Endothelial cell of umbilical vein (primary cell): Measurements from ENCODE around the gene TSEN54. TPM values are rescaled to one million over a fixed set of nuclear protein-coding genes. Genes with fewer than 3 reads are reported as not detected.

ENCODE experiments used
- BruUV-seq: library from RNA; stranded (reverse); fragments of 400-500 nt; replicated peaks from 2 replicates; lab custom pipeline; 2021; lab: Mats Ljungman, UMichigan
- CTCF ChIA-PET: fragments of 300-600, 350-600 bp; sonication (Branson Sonifier 250); formaldehyde crosslinking; loops from one replicate; lab custom pipeline; 2021; ENCODE audit warnings: antibody characterized with exemption, inconsistent platforms; lab: Charles Lee
- POLR2A ChIA-PET: fragments of 300-600, 350-600 bp; sonication (Branson Sonifier 250); formaldehyde crosslinking; loops from one replicate; lab custom pipeline; 2021; ENCODE audit warnings: antibody characterized with exemption, inconsistent platforms; lab: Charles Lee
- DNase-seq: peaks from one replicate; pipeline ENCODE4 v3.0.0-alpha.2; 2011; ENCODE audit warnings: low read depth, low spot score
- FAIRE-seq: peaks from 2 replicates; lab custom pipeline; 2011; peaks lifted over from hg19 to GRCh38; lab: Jason Lieb, UNC
- H2AFZ ChIP-seq: 2 replicates; pipeline ENCODE4 v1.6.0; 2012; ENCODE audit warnings: low read depth, low read length, control low read depth, inconsistent platforms
- H3K27ac ChIP-seq: 2 replicates; pipeline ENCODE4 v1.5.1; 2011; ENCODE audit warnings: low read depth, mild to moderate bottlenecking, control low read depth, low read length, moderate library complexity; ENCODE audit not compliant: insufficient read depth
- H3K27me3 ChIP-seq, 2 experiments: 2 replicates each; pipeline versions ENCODE4 v1.6.0 to v1.6.1; 2011; ENCODE audit warnings: low read length in 2 of 2, mixed read lengths in 1 of 2; ENCODE audit not compliant: control insufficient read depth in 2 of 2, insufficient read depth in 2 of 2
- H3K36me3 ChIP-seq, 2 experiments: 2 replicates in 1 of 2; 3 replicates in 1 of 2; pipeline ENCODE4 v1.5.1; 2011; ENCODE audit warnings: low read length in 2 of 2, mild to moderate bottlenecking in 1 of 2, moderate library complexity in 1 of 2; ENCODE audit not compliant: control insufficient read depth in 2 of 2, insufficient read depth in 2 of 2; ENCODE audit errors: extremely low read depth in 1 of 2
- H3K4me1 ChIP-seq: 3 replicates; pipeline ENCODE4 v1.5.1; 2011; ENCODE audit warnings: mild to moderate bottlenecking, low read length; ENCODE audit not compliant: control insufficient read depth, insufficient read depth; ENCODE audit errors: extremely low read depth
- H3K4me2 ChIP-seq: 2 replicates; pipeline ENCODE4 v1.6.1; 2011; ENCODE audit warnings: low read length, control low read depth, mixed read lengths; ENCODE audit not compliant: insufficient read depth
- H3K4me3 ChIP-seq, 3 experiments: fragments of 200-600 bp in 1 of 3; sonication (generic), shearing (Covaris generic) in 1 of 3; replicated peaks in 1 of 3; 2 replicates each; pipeline ENCODE4 v1.5.1; 2011 to 2016; ENCODE audit warnings: control low read depth in 3 of 3, low read length in 3 of 3, mild to moderate bottlenecking in 2 of 3, inconsistent platforms in 1 of 3, low read depth in 1 of 3, moderate library complexity in 1 of 3; ENCODE audit not compliant: insufficient read depth in 1 of 3
- H3K79me2 ChIP-seq: 2 replicates; pipeline ENCODE4 v1.6.0; 2012; ENCODE audit warnings: low read length, inconsistent platforms; ENCODE audit not compliant: control insufficient read depth, insufficient read depth
- H3K9ac ChIP-seq: replicated peaks from 2 replicates; pipeline ENCODE3; 2011; ENCODE audit warnings: low read length, control low read depth; ENCODE audit not compliant: insufficient read depth; ENCODE audit errors: extremely low read depth
- H3K9me1 ChIP-seq: replicated peaks from 3 replicates; pipeline ENCODE4 v1.6.0; 2011; ENCODE audit warnings: mild to moderate bottlenecking, low read length; ENCODE audit not compliant: control insufficient read depth, insufficient read depth; ENCODE audit errors: extremely low read depth
- H3K9me3 ChIP-seq: replicated peaks from 2 replicates; pipeline ENCODE4 v1.5.1; 2012; ENCODE audit warnings: low read length, inconsistent platforms; ENCODE audit not compliant: control insufficient read depth, insufficient read depth
- H4K20me1 ChIP-seq: replicated peaks from 2 replicates; pipeline ENCODE3; 2011; ENCODE audit warnings: mild to moderate bottlenecking, low read length; ENCODE audit not compliant: control insufficient read depth, insufficient read depth; ENCODE audit errors: extremely low read depth
- FOS ChIP-seq: IDR thresholded peaks from 2 replicates; pipeline ENCODE4 v1.6.1; 2011; ENCODE audit warnings: mild to moderate bottlenecking, low read length, moderate library complexity, borderline replicate concordance; ENCODE audit not compliant: insufficient read depth
- GATA2 ChIP-seq: IDR thresholded peaks from 2 replicates; pipeline ENCODE4 v1.7.0; 2011; ENCODE audit warnings: low read depth, mild to moderate bottlenecking, moderate library complexity, mixed read lengths, low read length; ENCODE audit not compliant: insufficient read length, insufficient read depth
- MAX ChIP-seq: IDR thresholded peaks from 2 replicates; pipeline ENCODE4 v1.6.1; 2011; ENCODE audit not compliant: insufficient read depth, insufficient read length
- MYC ChIP-seq: IDR thresholded peaks from one replicate; pipeline ENCODE4 v1.6.1; 2011; ENCODE audit warnings: mild to moderate bottlenecking, low read depth, low read length
- POLR2A ChIP-seq: IDR thresholded peaks from 2 replicates; pipeline ENCODE4 v1.6.1; 2012; ENCODE audit warnings: low read depth, mild to moderate bottlenecking, control low read depth, low read length
- POLR2AphosphoS5 ChIP-seq: IDR thresholded peaks from 2 replicates; pipeline ENCODE4 v1.6.1; 2012; ENCODE audit warnings: low read depth, mild to moderate bottlenecking, control low read depth, low read length, moderate library complexity; ENCODE audit not compliant: insufficient read depth
- dilution Hi-C: fragments of 300-500 bp; cut with MboI; formaldehyde crosslinking; loops from one replicate; pipeline ENCODE4 v1.15.0; 2019; ENCODE audit warnings: low sequenced_read_pairs; ENCODE audit not compliant: extremely low pct_ligation_motif_present
- intact Hi-C: fragments of 100-400 bp; cut with micrococcal nuclease; formaldehyde crosslinking; loops from one replicate; pipeline ENCODE4 v1.10.0; 2022
- polyA plus RNA-seq, 4 experiments: library from polyadenylated mRNA; depleted of rRNA in 3 of 4; stranded (reverse) in 3 of 4; unstranded in 1 of 4; fragments of >200 nt; gene quantifications; 2 replicates each; pipeline versions ENCODE4 v1.2.1 to v1.2.3, GENCODE V29; 2011 to 2012; ENCODE audit warnings: missing spikeins in 1 of 4
- total RNA-seq: library from RNA; stranded (reverse); gene quantifications from 2 replicates; pipeline ENCODE4 v1.2.3, GENCODE V29; 2021

The TSEN54 gene
- total and polyA plus RNA-seq, 2 donors (not counting 3 experiments of a cell fraction or from before 2014, with no cell fraction given) = 22.3 to 26.3 TPM

- no peaks in the 10 kb centered on the region for H3K9me1 ChIP-seq
- H3K27me3 ChIP-seq = no peaks in the 10 kb centered on the region
- intact Hi-C loops (no loop called here), dilution Hi-C loops (no loop called here)
- FAIRE-seq = no peak
- H3K27ac ChIP-seq = no peak overlapping the region
- DNase-seq = no peak
- CTCF ChIA-PET = interaction anchor here (0.9 to 1.5 kb wide), 3 partner anchors 35 to 91 kb away, joined by 3 to 6 read pairs (median 3); partner anchors contain the start of gene SMIM5
- POLR2A ChIA-PET = interaction anchor here (0.6 kb wide), 1 partner anchor 9 kb away, joined by 7 read pairs; no protein-coding TSS in a partner anchor
- no peaks in the 10 kb centered on the region for H3K36me3 ChIP-seq
- H3K79me2 ChIP-seq = no peaks in the 10 kb centered on the region
- no peaks in the 10 kb centered on the region for H3K9me3 ChIP-seq
- TF ChIP-seq POLR2AphosphoS5 (no peak), POLR2A (no peak), FOS (no peak)
- no peak overlapping the region for H3K4me3 ChIP-seq
- no peak overlapping the region for H2AFZ ChIP-seq
- no peaks in the 10 kb centered on the region for H4K20me1 ChIP-seq
- H3K4me1 ChIP-seq = no peaks in the 10 kb centered on the region
- H3K4me2 ChIP-seq = no peak overlapping the region
- no peak overlapping the region for H3K9ac ChIP-seq
- BruUV-seq = no TSS peak
Observed at GRCh38 chr17:75542229-75542628, 25.9 kb downstream of the TSEN54 start.

DNA sequence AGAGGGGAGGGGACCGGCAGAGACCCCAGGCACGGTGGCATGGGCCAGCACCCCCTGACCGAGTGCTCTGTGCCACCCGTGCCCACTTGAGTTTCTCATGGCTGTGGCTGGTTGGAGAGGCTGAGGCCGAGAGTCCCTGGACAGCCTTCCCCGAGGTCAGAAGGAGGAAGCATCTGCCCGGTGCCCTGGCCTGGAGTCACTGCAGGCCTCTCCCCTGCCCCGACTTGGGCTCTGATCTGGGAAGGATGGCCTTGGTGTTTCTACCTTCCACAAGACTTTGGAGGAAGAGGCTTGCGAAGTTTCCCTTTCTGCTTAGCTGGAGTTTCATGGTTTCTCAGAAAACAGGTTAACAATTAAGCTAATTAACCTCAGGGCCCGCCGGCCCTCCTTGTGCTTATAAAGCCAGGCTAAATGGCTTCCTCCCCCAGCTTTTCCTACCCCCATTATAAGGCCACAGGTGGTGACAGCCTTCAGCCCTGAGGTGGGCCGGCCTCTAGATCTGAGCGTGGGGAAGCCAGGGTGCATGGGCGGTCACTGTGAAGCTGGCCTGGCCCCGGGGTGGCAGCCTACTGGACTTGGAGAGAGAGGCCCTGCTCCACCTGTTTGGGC, 26.5 kb downstream of the TSEN54 start:
- Histone ChIP-seq H3K27ac (no peak overlapping the region), H3K27me3 (no peaks in the 10 kb centered on the region), H3K9ac (no peak overlapping the region), H3K4me2 (no peak overlapping the region), H3K36me3 (no peaks in the 10 kb centered on the region), H4K20me1 (no peaks in the 10 kb centered on the region), H3K4me1 (no peaks in the 10 kb centered on the region), H2AFZ (no peak overlapping the region), H3K9me3 (no peaks in the 10 kb centered on the region), H3K4me3 (no peak overlapping the region), H3K9me1 (no peaks in the 10 kb centered on the region), H3K79me2 (no peaks in the 10 kb centered on the region)
- dilution Hi-C loops (no loop called here), intact Hi-C loops (no loop called here)
- FAIRE-seq = no peak
- CTCF ChIA-PET = interaction anchor here (0.9 to 1.5 kb wide), 3 partner anchors 35 to 91 kb away, joined by 3 to 6 read pairs (median 3); partner anchors contain the start of gene SMIM5
- DNase-seq = no peak
- POLR2A ChIA-PET = no interaction called here
- TF ChIP-seq FOS (no peak), MYC (no peak), POLR2AphosphoS5 (no peak), MAX (no peak), GATA2 (no peak)
- no TSS peak for BruUV-seq
